IPS-NIHi7 (cell line): ENCODE measurements around the gene HPSE.
A peak's percentile ranks its signal among the peaks of the same experiment; 100 is the strongest.
"Not testable (repeated sequence)": the region's sequence is repeated elsewhere in the genome, so short reads cannot be mapped to it uniquely, and the experiment has no call there.

Source experiments
- DNase-seq: peaks from one replicate; pipeline ENCODE4 v3.0.0; 2012; ENCODE audit warnings: mixed read lengths; ENCODE audit errors: extremely low spot score

Gene HPSE

DNA sequence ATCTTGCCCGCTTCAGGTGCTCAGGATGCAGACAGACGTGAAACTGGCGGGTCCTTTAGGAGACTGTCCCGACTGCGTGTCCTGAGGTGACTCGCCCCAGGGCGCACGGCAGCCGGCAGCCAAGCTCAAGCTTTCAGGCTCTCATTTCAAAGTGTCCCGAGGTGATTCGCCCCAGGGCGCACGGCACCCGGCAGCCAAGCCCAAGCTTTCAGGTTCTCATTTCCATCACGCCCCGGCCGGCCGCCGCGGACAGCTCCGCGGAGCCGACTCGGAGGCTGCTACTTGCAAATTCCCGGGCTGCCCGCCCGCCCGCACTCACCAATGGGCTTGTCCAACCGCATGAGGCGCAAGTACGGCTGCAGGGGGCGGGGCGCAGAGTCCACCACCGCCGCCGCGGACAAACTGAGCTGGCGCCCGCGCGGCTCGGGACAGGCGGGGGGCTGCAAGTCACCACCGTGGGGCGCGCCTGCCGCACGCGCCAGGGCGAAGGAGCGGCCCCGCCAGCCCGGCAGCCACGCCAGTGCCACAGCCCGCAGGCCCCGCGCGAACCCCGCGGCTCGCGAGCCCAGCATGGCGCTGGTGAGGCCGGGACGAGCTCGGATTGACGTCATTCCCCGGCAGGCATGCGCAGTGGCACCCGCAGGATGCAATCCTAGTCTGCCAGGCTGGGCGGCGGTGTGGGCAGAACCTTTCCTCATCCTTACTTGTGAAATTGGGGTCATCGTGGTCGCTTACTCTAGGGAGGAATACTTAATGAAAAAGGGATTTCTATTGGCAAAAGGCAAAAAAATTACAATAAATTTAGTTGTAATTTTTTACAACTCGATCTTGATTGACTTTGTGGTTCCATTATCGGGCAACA lies 50.2 kb downstream of the HPSE start, which contains the start of gene COQ2:
Gene COQ2, minus strand, starts transcription at position 606 of the 862 bp plus-strand sequence. Its CDS starts 34 bp downstream, at position 572.
- peak; percentile 97 for DNase-seq

DNA sequence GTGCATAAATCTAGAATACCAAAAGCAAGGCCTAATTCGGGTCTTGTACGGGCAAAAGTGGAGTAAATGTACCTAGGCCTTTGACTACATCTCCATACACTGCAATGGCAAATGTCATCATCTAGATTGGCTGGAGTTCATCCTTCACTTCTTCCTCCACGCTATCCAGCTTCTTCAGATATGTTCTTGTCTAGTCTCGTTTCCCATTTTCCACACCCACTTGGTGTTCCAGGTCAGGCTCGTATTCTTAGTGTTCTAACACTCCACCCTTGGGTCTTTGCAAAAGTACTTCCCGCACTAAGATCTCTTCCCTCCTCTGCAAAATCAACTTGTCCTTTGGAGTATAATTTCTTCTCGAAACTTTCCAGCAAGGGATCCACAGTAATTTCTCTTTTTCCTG lies 51.5 kb downstream of the HPSE start:
- DNase-seq, result no peak

DNA sequence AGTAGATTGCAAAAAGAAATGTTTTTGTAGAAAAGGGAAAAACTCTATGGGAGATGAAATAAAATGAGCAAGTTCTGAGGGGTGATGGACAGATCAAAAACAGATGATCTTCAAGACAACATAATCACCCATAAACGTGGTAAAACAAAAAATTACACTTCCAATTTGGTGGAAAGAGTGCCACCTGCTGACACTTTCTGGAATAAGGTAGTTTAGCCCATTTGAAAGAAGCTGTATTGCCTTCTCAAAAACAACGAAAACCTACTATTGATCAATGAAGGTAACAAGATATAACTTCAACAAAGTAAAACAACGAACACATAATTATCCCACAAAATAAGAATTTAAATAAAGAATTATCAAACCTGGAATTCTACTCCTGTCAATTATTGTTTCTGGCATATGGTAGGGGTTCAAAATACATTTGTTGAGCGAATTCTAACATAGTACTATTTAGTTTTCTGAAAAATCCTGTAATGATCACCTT lies 52.6 kb downstream of the HPSE start:
- DNase-seq, result peak; percentile 31

DNA sequence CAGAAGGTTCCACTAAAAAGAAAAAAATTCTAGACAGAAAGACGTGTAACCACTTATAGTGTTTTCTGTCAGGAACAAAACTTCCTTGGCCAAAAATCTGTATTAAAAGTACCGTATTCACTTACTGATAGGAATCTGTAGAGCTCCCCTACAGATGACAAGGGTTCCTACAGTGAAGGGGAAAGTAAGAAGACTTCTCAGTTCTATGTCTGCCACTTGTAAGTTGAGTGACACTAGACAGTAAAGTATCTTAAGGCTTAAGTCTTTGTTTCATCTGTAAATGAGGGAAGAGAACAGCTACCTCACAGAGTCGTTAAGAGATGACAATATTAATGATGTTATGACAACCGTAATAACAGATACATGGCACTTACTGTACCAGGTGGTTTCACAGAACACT lies 53.3 kb downstream of the HPSE start:
- DNase-seq, result no peak

DNA sequence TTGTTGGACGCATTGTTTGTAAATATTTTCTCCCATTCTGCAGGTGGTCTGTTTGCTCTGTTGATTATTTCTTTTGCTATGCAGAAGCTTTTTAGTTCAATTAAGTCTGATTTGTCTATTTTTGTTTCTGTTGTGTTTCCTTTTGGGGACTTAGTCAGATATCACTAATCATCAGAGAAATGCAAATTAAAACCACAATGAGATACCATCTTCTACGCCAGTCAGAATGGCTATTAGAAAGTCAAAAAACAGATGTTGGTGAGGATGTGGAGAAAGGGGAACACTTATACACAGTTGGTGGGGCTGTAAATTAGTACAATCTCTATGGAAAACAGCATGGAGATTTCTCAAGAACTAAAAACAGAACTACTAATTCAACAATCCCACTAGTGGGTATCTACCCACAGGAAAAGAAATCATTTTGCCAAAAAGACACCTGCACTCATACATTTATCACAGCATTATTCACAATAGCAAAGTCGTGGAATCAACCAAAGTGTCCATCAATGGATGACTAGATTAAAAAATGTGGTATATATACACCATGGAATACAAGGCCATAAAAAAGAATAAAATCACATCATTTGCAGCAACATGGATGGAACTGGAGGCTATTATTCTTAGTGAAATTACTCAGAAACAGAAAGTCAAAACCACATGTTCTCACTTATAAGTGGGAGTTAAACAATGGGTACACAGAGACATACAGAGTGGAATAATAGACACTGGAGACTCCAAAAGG lies 58.2 kb downstream of the HPSE start:
- no peak for DNase-seq

DNA sequence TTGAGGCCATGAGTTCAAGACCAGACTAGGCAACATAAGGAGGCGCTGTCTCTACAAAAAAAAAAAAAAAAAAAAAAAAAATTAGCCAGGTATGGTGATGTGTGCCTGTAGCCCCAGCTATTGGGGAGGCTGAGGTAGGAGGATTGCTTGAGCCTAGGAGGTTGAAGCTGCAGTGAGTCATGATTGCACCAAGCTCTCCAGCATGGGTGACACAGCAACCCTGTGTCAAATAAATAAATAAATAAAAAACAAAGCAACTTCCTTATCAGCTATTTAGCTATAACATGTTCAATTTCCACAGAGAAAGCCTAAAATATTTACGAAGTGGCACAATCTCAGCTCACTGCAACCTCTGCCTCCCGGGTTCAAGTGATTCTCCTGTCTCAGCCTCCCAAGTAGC lies 60.7 kb downstream of the HPSE start:
- not testable (repeated sequence) for DNase-seq

DNA sequence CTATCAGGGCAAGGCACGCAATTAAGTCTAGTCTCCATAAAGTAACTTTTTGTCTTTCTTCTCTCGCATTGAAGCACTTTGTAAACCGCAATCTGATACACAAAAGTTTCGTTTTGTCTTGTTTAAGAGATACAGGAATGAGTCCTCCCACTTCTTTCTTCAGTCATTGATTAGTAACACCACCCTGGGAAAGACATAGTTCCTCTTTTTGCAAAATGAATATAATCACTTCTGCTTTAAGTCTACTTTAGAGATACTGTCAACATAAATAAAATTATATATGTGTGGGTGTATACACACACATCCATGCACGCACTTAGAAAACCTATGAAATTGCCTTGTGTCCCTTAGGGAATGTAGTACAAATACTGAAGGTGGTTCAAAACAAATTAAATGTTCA lies 61.7 kb downstream of the HPSE start:
- no peak for DNase-seq

DNA sequence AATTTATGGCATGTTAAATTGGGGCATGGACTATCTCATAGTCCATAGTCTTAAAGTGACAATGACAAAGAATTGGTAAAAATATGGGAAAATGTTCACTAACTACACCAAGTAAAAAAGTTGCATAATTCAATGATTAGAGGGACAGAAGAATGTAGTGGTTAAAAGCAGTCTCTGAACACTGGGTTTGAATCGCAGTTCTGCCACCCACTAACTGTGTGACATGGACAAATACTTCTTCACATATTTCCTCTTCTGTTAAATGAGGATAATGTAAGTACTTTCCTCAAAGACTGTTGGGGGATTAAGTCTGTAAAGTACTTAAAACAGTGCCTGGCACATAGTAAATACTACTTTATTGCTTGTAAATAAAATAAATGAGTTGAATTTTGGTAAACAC lies 65.4 kb downstream of the HPSE start:
- no peak for DNase-seq

DNA sequence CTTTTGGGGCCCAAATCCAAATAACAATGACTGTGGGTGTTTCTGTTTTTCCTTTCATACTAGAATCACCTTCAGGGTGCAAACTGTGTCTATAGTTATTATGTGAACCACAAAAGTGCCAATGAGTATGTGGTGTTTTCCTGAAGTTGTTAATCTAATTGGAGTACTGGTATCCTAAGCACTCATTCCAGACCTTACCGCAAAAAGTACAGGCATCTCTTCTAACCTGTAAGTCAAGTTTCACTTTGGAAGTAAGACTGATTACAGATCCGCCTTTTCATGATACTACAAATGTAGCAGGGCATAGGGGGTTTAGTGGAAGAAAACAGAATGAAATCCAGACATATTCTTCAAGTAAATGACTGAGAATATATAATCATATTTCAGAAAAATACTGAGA lies 66.2 kb downstream of the HPSE start:
- no peak for DNase-seq

DNA sequence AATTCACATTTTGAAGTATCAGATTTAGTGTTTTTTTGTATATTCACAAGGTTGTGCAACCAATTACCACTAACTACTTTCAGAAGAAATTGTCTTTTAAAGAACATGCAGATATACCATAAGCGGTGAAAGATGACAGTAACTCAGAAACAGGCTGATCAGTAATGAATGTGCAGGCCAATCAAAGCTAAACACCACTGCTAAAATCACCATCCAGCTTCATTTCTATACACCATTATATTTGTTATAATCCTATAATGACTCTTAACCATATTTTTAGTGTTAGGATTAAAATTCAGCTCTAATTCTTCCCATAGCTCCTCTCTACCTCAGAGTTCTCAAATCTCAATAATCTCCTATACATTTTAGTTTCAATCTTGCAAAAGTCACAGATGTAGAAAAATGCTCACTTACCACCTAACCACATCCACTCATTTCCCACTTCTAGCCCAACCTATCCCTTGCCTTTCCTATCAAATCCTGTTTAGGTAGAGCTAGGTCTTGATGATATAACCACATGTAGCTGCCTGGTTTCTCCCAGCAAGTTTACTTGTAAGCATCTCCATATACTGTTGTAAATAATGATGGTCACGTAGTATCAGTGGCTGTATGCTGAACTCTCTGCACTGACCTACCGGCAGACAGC lies 66.7 kb downstream of the HPSE start:
- no peak for DNase-seq

DNA sequence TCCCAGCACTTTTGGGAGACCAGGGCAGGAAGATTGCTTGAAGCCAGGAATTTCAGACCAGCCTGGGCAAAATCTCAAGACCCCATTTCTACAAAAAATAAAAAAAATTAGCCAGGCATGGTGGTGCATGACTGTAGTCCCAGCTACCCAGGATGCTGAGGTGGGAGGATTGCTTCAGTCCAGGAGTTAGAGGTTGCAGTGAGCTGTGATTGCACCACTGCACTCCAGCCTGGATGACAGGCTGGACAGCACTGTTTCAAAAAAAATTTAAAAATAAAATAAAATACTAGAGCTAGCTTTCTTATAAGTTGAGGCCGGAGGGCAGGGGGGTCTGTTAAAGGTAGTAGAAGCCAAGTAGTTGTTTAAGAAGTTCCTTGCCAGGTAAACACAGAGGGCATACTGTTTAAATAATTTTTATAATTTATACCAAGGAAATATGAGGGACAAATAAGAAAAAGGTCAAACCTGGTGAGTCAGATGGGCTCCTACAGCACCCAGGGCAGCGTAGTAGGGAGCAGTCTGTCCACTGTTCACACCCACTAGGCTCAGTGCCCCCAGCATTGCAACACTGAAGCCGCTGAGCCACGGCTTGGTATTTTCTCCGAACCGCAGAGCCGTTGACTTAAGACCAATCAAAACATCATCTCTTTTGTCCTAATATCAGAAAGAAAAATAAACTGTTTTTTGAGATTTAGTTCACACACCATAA lies 67.4 kb downstream of the HPSE start:
- no peak for DNase-seq

DNA sequence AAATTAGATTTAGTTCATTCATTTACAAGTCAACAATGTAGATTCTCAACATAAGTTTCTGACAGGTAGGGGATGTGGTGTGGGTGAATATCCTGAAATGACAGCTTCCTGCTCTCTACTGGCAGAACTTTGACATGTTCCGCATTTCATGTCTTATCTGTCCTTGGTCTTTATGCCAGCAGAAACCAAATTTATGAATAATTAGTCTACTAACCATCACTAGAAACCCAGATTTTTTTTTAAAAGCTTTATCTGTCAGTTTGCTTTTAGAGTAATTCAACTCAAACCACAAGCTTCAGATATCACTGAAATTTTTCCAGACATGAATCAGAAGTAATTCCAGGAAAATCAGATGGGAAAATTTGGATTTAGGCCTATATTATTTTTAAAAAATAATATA lies 68.0 kb downstream of the HPSE start:
- no peak for DNase-seq

DNA sequence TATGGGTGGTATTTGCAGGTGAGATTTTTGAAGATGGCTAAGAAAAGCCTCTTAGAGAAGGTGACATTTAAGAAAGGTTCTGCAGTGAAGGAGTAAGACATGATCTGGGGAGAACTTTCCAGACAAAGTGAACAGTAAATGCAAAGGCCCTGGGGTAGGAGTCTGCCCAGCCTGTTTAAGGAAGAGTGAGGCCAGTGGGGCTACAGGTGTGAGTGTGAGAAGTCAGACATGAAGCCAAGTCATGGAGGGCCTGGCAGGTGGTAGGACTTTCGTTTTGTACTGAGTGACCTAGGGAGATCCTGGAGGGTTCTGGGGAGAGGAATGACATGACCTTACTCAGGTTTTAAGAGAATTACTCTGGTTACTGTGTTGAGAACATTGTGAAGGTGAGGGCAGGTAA lies 71.5 kb downstream of the HPSE start:
- DNase-seq, result no peak

DNA sequence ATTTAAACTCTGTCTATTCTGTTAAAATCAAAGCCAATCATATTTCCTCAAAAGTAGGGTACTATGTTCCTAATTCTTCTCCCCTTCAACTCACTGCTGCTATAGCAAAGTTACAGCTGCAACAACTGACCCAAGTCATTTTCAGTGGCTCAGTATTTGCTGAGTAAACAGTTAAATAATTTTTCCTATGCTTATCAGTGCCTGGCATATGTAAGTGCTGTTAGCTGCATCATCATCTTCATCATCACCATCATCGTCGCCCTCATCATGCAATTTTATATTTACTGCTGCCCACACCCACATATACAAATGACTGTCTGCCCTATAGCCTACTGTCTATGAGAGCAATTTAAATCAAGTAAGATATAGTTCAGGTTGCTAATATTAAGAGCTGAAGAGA lies 72.0 kb downstream of the HPSE start:
- no peak for DNase-seq

DNA sequence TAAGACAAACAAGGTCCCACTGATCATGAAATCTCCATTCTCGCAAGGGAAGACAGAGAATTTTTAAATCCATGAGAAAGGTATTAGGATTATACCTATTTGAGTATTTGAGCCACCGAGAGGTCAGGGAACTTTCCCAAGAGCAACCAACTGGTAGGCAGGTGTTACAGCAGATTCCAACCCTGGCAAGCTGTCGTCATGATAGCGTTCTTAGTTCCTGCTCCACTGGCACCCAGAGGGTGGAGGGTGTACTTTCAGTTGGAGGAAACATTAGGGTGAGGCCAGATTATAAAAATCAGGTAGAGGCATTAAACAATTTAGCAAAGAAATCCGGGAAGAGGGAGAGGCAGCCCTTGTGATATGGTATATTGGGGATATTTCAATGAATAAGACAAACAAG lies 73.3 kb downstream of the HPSE start:
- DNase-seq, result no peak

DNA sequence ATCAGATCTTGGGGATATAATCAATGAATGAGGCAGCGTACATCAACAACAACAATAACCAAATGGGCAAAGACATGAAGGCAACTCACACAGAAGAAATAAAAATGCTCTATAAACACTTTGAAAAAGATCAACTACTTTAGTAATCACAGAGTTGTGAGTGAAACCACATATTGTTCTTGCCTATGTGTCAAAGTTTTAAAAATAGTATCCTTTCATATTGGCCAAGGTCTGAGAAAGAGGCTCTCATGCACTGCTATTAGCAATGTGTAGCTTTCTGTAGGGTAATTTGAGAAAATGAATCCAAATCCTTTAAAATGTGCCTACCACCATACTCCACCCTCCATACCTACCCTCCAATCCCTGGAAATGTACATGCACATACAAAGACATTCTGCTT lies 75.1 kb downstream of the HPSE start:
- DNase-seq, result no peak

DNA sequence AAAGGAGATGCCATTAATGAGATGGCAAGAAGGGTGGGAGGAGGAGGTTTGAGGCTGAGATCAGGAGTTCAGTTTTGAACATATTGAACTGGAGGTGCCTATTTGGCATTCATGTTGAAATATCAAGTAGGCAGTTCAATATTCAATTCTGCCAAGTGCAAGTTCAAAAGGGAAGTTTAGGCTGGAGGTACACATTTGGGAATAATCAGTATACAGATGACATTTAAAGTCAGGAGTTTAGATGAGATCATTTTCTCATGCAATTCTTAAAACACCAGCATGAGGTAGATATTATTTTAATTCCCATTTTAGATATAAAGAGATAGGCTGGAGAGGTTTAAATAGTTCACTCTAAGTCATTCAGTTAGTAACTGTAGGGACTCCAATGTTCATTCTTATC lies 76.2 kb downstream of the HPSE start:
- DNase-seq, result no peak

DNA sequence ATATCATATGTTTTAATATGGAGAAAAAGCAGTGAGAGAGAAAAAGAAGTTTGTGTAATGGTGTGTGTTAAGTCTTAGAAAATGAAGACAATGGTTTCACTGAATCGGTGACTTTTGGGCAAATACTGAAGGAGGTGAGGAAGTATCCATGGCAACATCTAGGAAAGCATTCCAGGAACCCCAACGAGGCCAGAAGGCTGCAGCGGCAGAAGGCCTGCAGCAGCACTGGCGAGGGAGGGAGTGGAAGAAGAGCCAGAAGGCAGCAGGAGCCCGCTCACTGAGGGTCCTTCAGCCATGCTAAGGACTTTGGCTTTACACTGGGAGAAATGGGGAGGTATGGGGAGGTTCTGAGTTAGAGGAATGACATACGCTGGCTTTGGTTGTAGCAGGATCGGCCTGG lies 76.8 kb downstream of the HPSE start:
- DNase-seq, result no peak

DNA sequence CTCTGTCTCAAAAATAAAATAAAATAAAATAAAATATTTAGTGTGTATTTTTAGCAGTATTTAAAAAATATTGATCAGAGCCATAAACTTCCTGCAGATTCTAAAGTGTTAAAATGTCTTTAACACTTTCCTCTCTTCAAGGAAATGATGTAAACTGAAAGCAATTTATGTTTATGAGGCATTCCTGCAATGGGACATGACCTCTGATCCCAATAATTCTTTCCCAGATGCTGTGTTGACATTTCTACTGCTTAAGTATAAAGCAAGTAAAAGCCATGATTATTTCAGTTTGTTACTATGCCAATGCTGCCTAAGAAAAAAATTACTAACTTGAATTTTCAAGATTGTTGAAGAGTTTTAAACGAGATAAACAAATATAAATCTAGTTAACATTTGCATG lies 79.1 kb downstream of the HPSE start:
- no peak for DNase-seq

DNA sequence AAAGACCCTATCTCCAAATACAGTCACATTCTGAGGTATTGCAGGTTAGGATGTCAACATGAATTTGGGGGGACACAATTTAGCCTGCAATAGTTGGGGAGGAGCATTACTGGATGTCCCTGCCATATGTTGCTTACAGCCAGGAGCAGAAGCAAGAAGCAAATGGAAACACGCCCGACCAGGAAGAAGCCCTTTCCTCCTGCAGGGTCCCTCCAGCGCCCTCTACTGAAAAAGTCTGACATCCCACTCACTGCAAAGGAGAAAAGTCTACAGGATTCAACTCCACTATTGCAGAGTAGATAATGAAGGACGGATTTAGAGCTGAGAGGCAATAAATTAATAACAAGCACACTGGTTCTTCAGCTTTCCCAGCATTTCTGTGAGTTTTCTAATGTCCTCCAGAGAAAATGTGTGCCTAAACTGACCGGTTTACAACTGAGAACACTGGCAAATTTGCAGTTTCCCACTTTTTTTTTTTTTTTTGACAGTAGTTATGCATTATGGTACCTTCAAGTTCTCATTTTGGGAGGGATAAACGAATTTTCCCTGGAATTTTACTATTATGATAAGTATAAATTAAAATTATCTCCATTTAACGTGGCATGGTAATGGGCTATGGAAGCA lies 81.8 kb downstream of the HPSE start:
- DNase-seq, result peak; percentile 85

DNA sequence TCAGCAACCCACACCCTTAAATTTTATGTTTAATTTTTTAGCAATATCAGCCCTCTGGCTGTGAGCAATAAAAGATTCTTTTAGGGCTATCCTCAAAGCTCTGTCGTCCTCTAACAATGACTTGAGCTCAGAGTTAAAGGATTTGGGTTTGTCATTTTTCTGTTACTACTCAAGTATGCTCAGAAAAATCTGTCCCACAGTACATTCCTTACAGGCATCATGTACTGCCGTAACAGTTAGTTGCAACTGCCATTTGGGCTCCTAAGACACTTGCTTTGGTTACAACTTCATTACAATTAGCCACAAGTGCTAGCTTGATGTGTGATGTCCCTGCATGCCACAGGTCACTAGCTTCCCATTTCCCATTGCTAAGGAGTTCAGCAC lies 83.2 kb downstream of the HPSE start:
- no peak for DNase-seq
